BLaER1 treated with 17β-estradiol and CSF1 and Interleukin-3, amounts not matched to agents 10 nM and 100 nM (cell line): Measurements from ENCODE around the gene UBXN6.

Experiments
- H3K27ac ChIP-seq, 11 experiments: shearing (Covaris generic); formaldehyde crosslinking; 2 replicates each; pipeline ENCODE4 v1.8.1; 2022
- H3K27me3 ChIP-seq, 11 experiments: shearing (Covaris generic); formaldehyde crosslinking; 2 replicates each; pipeline ENCODE4 v1.8.1; 2022
- H3K36me3 ChIP-seq, 11 experiments: shearing (Covaris generic); formaldehyde crosslinking; 2 replicates each; pipeline ENCODE4 v1.8.1; 2022
- H3K4me1 ChIP-seq, 10 experiments: shearing (Covaris generic); formaldehyde crosslinking; 2 replicates each; pipeline ENCODE4 v1.8.1; 2022
- H3K4me2 ChIP-seq, 11 experiments: shearing (Covaris generic); formaldehyde crosslinking; 2 replicates each; pipeline ENCODE4 v1.8.1; 2022
- H3K4me3 ChIP-seq, 10 experiments: shearing (Covaris generic); formaldehyde crosslinking; 2 replicates each; pipeline ENCODE4 v1.8.1; 2022
- H3K9ac ChIP-seq, 11 experiments: shearing (Covaris generic); formaldehyde crosslinking; 2 replicates each; pipeline ENCODE4 v1.8.1; 2022
- H3K9me3 ChIP-seq, 11 experiments: shearing (Covaris generic); formaldehyde crosslinking; replicated peaks in 1 of 11; 2 replicates each; pipeline ENCODE4 v1.8.1; 2022
- H4K20me1 ChIP-seq, 11 experiments: shearing (Covaris generic); formaldehyde crosslinking; 2 replicates each; pipeline ENCODE4 v1.8.1; 2022
- Cebpa-rat ChIP-seq, 11 experiments: shearing (Covaris generic); IDR thresholded peaks; 2 replicates each; pipeline ENCODE4 v1.8.1; 2022

UBXN6 gene

DNA sequence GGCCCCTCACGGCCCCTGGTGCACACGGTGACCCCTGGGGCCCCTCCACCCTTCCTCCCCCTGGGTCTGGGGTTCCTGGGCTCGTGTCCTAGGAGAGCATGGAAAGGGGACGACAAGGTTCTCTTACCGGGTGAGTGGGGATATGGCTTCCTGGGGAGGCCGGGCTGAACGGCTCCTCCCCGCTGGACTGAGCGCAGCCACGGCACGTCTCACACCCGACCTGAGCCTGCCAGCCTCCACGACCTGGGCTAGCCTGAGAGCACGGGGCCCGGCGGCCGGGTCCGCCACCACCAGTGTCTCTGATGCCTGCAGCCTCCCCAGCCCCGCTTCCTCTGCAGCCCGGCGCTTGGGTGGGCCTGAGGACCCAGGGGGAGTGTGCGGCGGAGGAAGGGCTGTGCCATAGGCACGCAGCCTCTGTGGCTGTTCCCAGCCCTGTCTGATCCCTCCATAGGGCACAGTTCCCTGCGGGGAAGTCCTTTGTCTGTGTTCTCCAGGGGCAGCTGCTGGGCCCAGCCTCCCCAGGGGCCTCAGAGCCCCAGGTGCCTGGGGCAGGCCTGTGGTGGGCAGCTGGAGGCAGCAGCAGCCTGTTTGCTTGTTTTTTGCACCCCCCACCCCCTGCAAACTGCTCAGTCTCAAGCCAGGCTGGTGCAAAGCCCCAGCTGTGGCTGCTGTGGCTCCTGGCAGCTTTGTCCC is 45.7 kb upstream of the UBXN6 start:
- H3K9ac ChIP-seq: peak overlapping the region in 9 of 11 experiments; percentile 1 to 75 (median 62); a peak in 17 of 22 replicates
- H3K4me1 ChIP-seq: peaks cover 45 to 70% (median 59%) of the 10 kb centered on the region in 10 experiments
- no peaks in the 10 kb centered on the region for H3K9me3 ChIP-seq
- H3K27me3 ChIP-seq: no peaks in the 10 kb centered on the region
- H3K4me3 ChIP-seq: peak overlapping the region in 6 of 10 experiments; percentile 4 to 45 (median 32); a peak in 9 of 20 replicates
- TF ChIP-seq Cebpa-rat (IDR thresholded peaks at IDR 0.05): no peak
- peaks cover 0 to 54% (median 26%) of the 10 kb centered on the region in 11 experiments; a peak in 18 of 22 replicates for H4K20me1 ChIP-seq
- peak overlapping the region; percentile 46 to 96 (median 88); a peak in 21 of 22 replicates for H3K4me2 ChIP-seq
- H3K36me3 ChIP-seq: peaks cover 27 to 72% (median 42%) of the 10 kb centered on the region in 11 experiments
- peak overlapping the region in 8 of 11 experiments; percentile 39 to 79 (median 60); a peak in 16 of 22 replicates for H3K27ac ChIP-seq

DNA sequence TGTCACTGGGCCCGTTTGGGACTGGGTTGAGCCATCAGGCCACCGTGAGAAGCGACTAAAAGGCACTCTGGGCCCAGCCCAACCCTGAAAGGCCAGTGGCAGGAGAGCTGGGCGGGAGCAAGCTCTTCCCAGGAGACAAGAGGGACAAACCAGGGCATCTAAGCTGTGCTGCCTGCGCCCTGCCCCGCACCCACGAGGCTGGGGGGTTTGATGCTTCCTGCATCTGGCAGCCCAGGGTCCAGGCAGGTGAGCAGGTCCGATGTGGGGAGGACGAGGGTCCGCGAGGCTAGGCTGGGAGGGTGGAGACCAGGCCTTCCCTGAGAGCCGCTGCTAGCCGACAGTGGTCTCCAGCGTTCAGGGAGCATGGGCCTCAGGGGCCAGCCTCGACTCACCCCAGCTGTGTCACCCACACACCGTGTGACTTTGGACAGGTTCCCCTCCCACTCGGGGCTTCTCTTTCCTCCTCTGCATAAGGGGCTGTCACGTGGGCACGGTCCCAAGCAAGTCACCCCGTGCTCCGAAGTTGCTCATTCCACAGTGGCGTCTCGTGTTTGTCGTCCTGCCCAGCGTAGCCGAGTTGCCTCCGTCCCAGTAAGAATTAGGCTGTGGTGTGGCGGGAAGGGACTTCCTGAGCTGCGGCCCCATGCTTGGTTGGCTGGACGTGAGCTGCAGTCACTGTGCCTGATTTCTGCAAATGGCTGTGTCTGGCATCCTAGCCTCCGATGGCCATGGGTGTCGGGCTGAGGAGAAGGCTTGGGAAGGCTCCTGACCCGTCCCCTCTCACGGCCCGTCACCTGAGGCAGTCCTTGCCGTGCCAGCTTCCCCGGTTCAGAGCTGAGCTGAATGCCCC is 44.9 kb upstream of the UBXN6 start:
- peak overlapping the region in 9 of 11 experiments; percentile 11 to 75 (median 62); a peak in 17 of 22 replicates for H3K9ac ChIP-seq
- H3K4me1 ChIP-seq: peaks cover 45 to 65% (median 59%) of the 10 kb centered on the region in 10 experiments
- no peaks in the 10 kb centered on the region for H3K27me3 ChIP-seq
- H3K4me3 ChIP-seq: peak overlapping the region in 6 of 10 experiments; percentile 4 to 45 (median 32); a peak in 9 of 20 replicates
- peaks cover 0 to 54% (median 26%) of the 10 kb centered on the region in 11 experiments; a peak in 18 of 22 replicates for H4K20me1 ChIP-seq
- peak overlapping the region in 8 of 11 experiments; percentile 39 to 79 (median 60); a peak in 16 of 22 replicates for H3K27ac ChIP-seq
- no peaks in the 10 kb centered on the region for H3K9me3 ChIP-seq
- peak overlapping the region; percentile 46 to 96 (median 88) for H3K4me2 ChIP-seq
- H3K36me3 ChIP-seq: peaks cover 35 to 77% (median 50%) of the 10 kb centered on the region in 11 experiments
- no peak for TF ChIP-seq Cebpa-rat (IDR thresholded peaks at IDR 0.05)

DNA sequence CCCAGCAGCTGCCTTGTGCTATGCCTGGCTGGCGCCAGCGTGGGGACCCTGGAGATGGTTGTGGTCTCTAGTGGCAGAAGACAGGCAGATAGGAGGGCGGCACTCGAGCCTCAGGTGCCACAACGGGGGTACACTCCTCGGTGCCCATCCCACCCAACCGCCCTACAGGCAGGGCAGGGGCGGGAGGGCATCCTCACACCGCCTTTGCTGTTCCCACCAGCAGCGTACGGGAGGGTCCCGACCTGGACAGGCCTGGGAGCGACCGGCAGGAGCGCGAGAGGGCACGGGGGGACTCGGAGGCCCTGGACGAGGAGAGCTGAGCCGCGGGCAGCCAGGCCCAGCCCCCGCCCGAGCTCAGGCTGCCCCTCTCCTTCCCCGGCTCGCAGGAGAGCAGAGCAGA is 44.1 kb upstream of the UBXN6 start:
- Histone ChIP-seq H3K4me1 (peaks cover 40 to 58% (median 53%) of the 10 kb centered on the region in 10 experiments), H3K27ac (peak overlapping the region in 2 of 11 experiments; percentile 73 to 79; a peak in 4 of 22 replicates), H3K4me3 (no peak overlapping the region), H3K36me3 (peaks cover 42 to 77% (median 58%) of the 10 kb centered on the region in 11 experiments), H4K20me1 (peaks cover 0 to 55% (median 26%) of the 10 kb centered on the region in 11 experiments; a peak in 18 of 22 replicates), H3K9ac (peak overlapping the region in 7 of 11 experiments; percentile 11 to 75 (median 61); a peak in 9 of 22 replicates), H3K27me3 (no peaks in the 10 kb centered on the region), H3K4me2 (peak overlapping the region in 10 of 11 experiments; percentile 54 to 96 (median 90); a peak in 17 of 22 replicates), H3K9me3 (no peaks in the 10 kb centered on the region)
- no peak for TF ChIP-seq Cebpa-rat (IDR thresholded peaks at IDR 0.05)

DNA sequence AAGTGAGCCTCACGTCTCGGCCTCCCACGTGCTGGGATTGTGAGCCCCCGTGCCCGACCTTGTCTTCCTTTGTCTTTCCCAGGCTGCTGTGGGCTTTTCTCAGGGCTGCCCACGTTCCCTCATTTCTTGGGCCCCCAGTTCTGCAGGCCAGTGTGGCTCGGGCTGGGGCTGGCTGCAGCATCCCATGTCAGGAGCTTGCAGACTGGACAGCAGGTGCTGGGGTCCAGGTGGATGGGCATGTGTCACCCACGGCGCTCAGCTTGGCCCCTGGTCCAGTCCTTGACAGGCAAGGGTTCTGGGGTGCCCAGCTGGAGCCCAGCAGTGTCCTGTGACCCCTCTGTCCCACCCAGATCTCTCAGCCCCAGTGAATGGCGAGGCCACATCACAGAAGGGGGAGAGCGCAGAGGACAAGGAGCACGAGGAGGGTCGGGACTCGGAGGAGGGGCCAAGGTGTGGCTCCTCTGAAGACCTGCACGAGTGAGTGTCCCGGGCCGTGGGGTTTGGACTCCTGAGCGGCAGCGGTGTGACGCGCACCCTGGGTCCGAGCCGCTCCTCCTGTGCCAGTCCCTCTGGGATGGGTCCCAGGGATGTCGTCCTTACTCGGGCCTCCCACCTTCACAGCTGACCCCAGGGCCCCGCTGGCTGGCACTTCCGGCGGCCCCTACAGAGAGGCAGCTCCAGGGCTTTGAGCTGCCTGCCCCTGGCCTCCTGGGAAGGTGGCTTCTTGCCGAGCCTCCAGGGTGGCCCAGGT is 43.4 kb upstream of the UBXN6 start:
- peak overlapping the region in 7 of 11 experiments; percentile 15 to 75 (median 61); a peak in 9 of 22 replicates for H3K9ac ChIP-seq
- H3K9me3 ChIP-seq: no peaks in the 10 kb centered on the region
- H3K27me3 ChIP-seq: no peaks in the 10 kb centered on the region
- no peak for TF ChIP-seq Cebpa-rat (IDR thresholded peaks at IDR 0.05)
- H3K4me3 ChIP-seq: no peak overlapping the region
- 0 out of 22 replicates have a peak overlapping the region, but pooled peaks of 2 of the 11 experiments have one; percentile 73 to 79 for H3K27ac ChIP-seq
- peak overlapping the region in 6 of 11 experiments; percentile 86 to 96 (median 93); a peak in 8 of 22 replicates for H3K4me2 ChIP-seq
- peaks cover 0 to 62% (median 26%) of the 10 kb centered on the region in 11 experiments; a peak in 18 of 22 replicates for H4K20me1 ChIP-seq
- H3K36me3 ChIP-seq: peaks cover 48 to 81% (median 64%) of the 10 kb centered on the region in 11 experiments
- H3K4me1 ChIP-seq: peaks cover 33 to 52% (median 46%) of the 10 kb centered on the region in 10 experiments

DNA sequence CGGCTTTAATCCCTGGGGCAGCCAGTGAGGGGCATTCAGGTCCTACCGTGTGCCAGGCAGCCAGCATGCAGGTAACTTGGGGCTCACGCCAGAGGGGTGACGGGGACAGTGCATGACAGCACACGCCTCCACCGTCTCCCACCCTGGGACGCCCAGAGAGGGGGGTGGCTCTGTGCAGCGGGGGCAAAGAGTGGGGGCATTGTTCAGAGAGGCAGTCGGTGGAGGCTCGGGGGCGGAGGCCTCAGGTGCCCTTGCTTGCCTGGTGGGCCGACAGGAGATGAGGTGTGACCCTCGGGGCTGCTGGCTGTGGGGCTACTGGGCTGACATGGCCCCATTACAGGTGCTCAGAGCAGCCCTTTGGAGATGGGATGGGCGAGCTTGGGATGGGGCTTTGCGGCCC is 42.3 kb upstream of the UBXN6 start:
- TF ChIP-seq Cebpa-rat (IDR thresholded peaks at IDR 0.05): no peak
- H3K27ac ChIP-seq: no peak overlapping the region
- H3K9me3 ChIP-seq: no peaks in the 10 kb centered on the region
- no peak overlapping the region for H3K9ac ChIP-seq
- no peak overlapping the region for H3K4me3 ChIP-seq
- H3K4me1 ChIP-seq: peaks cover 27 to 40% (median 39%) of the 10 kb centered on the region in 10 experiments
- no peaks in the 10 kb centered on the region for H3K27me3 ChIP-seq
- no peak overlapping the region for H3K4me2 ChIP-seq
- peaks cover 0 to 67% (median 27%) of the 10 kb centered on the region in 11 experiments; a peak in 18 of 22 replicates for H4K20me1 ChIP-seq
- H3K36me3 ChIP-seq: peaks cover 55 to 81% (median 69%) of the 10 kb centered on the region in 11 experiments

DNA sequence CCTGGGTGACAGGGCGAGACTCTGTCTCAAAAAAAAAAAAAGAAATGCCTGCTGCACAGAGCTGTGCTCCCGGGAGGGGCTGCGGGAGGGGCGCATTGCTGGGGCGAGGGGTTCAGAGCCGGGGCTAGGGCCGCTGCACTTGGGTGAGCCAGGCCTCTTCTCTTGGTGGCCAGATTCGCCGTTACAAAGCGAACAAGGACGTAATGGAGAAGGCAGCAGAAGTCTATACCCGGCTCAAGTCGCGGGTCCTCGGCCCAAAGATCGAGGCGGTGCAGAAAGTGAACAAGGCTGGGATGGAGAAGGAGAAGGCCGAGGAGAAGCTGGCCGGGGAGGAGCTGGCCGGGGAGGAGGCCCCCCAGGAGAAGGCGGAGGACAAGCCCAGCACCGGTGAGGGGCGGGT is 41.7 kb upstream of the UBXN6 start:
- TF ChIP-seq Cebpa-rat (IDR thresholded peaks at IDR 0.05): no peak
- peaks cover 61 to 82% (median 74%) of the 10 kb centered on the region in 11 experiments for H3K36me3 ChIP-seq
- no peaks in the 10 kb centered on the region for H3K27me3 ChIP-seq
- H3K9ac ChIP-seq: no peak overlapping the region
- H3K4me2 ChIP-seq: no peak overlapping the region
- H3K27ac ChIP-seq: no peak overlapping the region
- H4K20me1 ChIP-seq: peaks cover 0 to 67% (median 26%) of the 10 kb centered on the region in 11 experiments; a peak in 18 of 22 replicates
- H3K9me3 ChIP-seq: no peaks in the 10 kb centered on the region
- H3K4me1 ChIP-seq: peaks cover 21 to 35% (median 33%) of the 10 kb centered on the region in 10 experiments; a peak in 19 of 20 replicates
- H3K4me3 ChIP-seq: no peak overlapping the region

DNA sequence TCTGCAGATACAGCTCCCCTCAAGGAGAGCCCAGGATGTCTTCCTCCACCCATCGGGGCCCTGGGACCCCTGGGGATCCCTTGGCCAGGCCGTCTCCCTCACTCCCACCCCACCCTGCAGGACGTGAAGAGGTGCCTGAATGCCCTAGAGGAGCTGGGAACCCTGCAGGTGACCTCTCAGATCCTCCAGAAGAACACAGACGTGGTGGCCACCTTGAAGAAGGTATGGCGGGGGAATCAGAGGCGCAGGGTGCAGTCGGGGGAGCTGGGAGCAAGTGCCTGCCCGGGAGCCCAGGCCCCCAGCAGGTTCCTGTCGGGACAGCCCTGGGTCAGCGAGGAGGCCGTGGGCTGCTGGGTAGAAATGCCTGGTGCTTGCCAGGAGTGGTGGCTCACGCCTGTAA is 41.1 kb upstream of the UBXN6 start:
- TF ChIP-seq Cebpa-rat (IDR thresholded peaks at IDR 0.05): no peak
- peaks cover 65 to 86% (median 80%) of the 10 kb centered on the region in 11 experiments for H3K36me3 ChIP-seq

More for the DNA sequence above, 41.1 kb upstream of the UBXN6 start:
- peaks cover 15 to 28% (median 27%) of the 10 kb centered on the region in 10 experiments; a peak in 19 of 20 replicates for H3K4me1 ChIP-seq
- H3K27me3 ChIP-seq: no peaks in the 10 kb centered on the region
- H3K27ac ChIP-seq: no peak overlapping the region
- H3K9ac ChIP-seq: no peak overlapping the region
- H3K9me3 ChIP-seq: no peaks in the 10 kb centered on the region
- H3K4me3 ChIP-seq: no peak overlapping the region
- H4K20me1 ChIP-seq: peaks cover 0 to 67% (median 22%) of the 10 kb centered on the region in 11 experiments; a peak in 18 of 22 replicates
- no peak overlapping the region for H3K4me2 ChIP-seq
